GM21381 (cell line): Measurements from ENCODE around the gene UCN2.
"Not testable (repeated sequence)": the region's sequence is repeated elsewhere in the genome, so short reads cannot be mapped to it uniquely, and the experiment has no call there.

ENCODE experiments used
- ATAC-seq: cut with Tn5 transposase; IDR thresholded peaks from one replicate; pipeline ENCODE4 v1.9.1; 2021; ENCODE audit warnings: mild to moderate bottlenecking, moderate library complexity; ENCODE audit not compliant: unreplicated experiment

The UCN2 gene

DNA sequence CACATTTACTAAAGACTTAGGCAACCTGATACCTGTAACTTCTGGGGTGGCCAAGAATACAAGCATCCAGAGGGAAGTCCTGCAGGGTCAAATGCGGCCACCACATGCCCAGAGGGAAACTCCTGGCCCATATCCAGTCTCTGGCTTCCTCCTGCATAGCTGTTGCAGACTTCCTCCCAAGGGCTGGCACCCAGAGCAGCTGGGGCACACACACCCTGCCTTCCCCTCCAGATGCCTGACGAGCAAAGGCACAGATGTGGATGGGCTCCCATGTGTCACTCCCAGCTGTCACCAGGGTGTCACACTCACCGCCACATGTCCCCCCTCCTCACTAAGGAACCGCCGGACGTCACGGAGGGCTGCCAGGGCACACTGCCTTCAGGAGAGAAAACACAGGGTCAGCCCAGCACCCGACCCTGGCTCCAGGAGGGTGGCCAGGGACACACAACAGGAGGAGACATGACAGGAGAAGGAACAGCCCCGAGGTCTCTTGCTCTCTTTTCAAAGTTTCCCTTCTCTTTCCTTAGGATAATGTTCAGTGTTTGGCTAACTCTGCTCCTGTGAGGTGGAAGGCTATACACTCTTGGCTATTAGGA lies 20.2 kb downstream of the UCN2 start:
- no peak for ATAC-seq

DNA sequence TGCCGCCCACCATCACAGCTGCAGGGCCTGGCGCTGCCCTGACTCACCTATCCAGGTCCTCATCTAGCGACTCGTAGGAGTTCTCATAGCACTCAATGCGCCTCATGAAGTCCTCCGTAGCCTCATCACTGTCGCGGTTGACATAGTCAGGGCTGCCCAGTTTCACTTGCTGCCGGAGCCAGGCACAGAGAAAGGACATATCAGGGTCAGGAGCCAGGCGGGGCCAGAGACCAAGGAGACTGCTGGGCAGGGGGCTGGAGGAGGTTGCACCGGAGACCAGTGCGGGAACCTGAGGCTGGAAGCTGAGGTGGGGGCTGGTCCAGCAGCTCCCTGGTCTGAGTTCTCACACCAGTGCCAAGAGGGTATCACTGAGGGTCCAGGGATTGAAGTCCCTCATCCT lies 25.1 kb downstream of the UCN2 start:
- ATAC-seq: no peak

DNA sequence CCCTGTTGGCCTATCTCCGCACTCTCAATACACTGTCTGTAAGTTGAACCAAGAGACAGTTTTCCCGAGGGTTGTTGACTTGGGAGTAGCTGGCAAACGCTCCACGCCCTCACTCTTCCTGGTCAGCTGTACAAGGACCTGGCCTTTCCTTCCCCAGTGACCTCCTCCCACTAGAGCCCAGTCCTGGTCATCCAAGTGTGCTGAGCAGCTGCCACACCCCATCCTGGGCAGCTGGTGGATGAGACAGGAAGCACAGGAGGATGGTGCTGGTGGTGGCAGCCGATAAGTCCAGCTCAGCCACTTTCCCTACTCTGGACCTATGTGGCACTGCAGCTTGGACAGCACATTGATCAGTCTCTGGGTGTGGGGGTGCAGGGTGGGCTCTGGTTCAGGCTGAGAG lies 26.8 kb downstream of the UCN2 start:
- ATAC-seq: no peak

DNA sequence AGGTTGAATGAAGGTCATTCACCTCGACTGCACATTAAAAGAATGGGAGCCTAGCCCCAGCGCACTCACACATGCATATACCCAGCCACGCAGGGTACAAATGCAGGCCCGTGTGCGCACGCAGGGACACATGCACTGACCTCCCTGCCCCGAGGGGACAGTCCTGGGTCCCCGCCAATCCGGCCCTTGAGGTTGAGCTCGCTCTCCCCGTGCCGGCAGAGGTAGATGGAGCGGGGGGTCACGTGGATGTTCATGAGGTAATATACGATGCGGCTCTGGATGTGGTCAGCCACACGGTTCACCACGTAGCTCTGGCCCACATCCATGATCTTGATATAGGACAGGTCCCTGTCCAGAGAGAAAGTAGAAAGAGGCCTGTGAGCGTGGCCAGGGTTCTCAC lies 27.5 kb downstream of the UCN2 start:
- ATAC-seq: no peak

DNA sequence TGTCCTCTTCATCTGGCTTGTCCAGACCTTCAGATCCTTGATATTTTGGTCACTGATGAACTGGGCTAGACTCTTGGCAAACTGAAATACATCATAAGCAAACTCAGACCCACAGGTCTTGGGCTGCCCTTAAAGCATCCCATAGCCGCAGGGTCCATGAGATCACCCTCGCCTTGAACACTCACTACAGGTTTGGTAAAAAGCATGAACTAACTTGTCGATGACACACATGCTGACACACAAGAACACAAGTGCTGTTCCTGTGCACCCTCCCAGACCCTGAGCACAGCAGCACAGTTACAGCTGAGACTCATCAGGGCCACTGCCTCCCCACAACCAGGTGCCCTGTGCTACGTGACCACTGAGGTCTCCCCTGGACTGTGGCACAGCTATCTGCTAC lies 28.0 kb downstream of the UCN2 start:
- no peak for ATAC-seq

DNA sequence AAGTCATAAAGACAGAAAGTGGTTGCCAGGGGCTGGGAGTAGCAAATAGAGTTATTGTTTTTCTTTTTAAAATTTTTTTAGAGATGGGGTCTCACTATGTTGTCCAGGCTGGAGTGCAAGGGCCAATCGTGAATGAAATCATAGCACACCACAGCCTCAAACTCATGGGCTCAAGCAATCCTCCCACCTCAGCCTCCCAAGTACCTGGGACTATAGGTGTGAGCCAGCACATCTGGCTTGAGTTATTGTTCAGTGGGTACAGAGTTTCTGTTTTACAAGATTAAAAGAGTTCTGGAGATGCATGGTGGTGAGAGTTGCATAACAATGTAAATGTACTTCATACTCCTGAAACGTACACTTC lies 30.6 kb downstream of the UCN2 start:
- no peak for ATAC-seq

DNA sequence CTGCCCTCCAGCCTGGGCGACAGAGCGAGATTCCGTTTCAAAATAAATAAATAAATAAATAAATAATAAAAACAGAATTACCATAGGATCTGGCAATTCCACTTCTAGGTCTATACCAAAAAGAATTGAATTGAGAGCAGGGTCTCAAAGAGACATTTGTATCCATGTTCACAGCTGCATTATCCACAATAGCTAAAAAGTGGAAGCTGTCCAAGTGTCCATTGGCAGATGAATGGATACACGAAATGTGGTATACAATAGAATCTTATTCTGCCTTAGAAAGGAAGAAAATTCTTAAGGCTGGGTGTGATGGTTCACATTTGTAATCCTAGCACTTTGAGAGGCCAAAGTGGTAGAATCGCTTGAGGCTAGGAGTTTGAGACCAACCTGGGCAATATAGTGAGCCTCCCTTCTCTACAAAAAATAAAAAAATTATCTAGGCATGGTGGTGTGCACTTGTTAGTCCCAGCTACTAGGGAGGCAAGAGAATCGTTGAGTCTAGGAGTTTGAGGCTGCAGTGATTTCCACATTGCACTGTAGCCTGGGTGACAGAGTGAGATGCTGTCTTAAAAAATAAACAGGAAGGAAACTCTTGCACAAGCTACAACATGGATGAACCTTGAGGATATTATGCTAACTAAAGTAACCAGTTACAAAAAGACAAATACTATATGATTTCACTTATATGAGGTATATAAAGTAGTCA lies 31.2 kb downstream of the UCN2 start:
- no peak for ATAC-seq

DNA sequence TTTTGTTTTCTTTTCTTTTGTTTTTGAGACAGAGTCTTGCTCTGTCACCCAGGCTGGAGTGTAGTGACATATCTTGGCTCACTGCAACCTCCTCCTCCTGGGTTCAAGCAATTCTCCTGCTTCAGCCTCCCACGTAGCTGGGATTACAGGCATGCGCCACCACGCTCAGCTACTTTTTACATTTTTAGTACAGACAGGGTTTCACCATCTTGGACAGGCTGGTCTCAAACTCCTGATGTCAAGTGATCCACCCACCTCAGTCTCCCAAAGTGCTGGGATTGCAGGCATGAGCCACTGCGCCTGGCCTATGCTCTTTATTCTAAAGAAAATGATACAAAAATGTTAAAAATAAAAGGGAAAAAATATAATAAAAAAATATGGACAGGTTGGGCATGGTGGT lies 32.9 kb downstream of the UCN2 start:
- ATAC-seq: not testable (repeated sequence)

DNA sequence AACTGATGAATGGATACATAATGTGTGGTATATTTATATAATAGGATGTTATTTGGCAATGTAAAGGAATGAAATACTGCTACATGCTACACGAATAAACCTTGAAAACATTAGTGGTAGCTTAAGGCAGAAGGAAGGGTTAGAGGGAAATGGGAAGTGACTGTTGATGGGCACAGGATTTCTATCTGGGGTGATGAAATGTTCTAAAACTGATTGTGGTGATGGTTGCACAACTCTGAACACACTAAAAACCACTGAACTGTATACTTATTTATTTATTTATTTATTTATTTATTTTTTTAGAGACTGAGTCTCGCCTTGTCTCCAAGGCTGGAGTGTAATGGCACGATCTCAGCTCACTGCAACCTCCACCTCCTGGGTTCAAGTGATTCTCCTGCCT lies 34.8 kb downstream of the UCN2 start:
- ATAC-seq: no peak

DNA sequence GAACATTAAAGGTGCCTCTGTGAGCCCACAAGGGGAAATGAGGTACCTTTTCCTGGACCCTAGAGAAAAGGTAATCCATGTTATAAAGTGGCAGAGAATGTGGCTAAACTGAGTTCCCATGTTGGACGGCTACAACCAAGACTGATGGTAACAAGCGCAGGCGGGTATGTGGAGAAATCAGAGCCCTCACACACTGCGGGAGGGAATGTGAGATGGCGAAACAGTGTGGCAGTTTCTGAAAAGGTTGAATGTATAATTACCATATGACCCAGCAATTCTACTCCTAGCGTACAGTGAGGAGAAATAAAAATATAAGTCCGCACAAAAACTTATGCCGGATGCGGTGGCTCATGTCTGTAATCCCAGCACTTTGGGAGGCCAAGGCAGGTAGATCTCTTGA lies 35.5 kb downstream of the UCN2 start:
- ATAC-seq: no peak

DNA sequence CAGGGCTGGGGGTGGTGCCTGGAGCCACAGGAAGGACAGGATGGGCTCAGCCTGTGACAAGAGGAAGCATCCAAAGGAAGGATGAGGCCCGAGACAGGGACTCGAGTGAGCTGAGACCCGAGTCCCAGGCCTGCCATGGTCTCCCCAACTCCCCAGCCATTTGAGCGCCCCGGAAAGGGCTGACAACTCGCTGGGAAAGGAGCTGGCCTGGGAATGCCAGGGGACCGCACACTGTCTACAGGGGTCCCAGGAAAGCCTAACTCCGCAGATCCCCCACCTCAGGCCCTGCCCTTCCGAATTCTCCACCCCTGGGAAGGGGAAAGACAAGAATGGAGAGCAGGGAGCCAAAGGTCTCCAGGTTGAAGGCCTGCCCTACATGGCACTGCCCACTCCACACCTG lies 38.6 kb downstream of the UCN2 start:
- no peak for ATAC-seq

DNA sequence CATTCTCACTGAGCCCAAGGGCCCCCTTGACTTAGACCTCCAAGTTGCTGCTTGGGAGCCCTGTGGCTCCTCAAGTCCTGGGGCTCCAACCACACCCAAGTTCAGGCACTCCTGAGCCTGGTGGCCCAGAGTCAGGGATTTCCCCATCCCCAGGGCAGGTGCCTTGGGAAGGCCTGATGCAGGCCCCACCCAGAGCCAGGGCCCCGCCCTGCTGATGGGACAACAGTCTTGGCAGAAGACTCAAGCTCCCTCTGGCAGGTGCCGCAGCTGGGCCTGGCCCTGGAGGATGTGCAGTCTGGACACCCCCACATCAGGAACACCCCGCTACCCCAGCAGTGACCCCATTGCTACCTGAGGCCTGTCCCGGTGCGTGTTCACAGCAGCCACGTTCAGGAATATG lies 41.9 kb downstream of the UCN2 start:
- no peak for ATAC-seq

DNA sequence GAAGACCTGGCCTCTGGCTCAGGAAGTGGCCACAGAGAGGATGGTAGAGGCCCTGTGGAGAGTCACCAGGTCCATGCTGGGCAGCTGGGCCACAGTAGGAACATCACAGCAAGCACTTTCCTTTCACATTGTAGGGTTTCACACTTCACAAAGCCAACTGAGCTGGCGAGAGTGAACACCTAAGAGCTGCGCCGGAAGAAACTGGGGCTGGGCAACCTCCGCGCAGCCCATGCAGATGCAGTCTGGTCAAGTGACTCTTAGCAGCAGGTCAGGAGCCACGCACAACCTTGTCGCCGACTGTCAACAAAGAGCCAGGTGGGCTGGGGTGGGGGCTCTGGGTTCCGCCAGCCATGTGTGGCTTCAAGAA lies 44.3 kb downstream of the UCN2 start:
- no peak for ATAC-seq

DNA sequence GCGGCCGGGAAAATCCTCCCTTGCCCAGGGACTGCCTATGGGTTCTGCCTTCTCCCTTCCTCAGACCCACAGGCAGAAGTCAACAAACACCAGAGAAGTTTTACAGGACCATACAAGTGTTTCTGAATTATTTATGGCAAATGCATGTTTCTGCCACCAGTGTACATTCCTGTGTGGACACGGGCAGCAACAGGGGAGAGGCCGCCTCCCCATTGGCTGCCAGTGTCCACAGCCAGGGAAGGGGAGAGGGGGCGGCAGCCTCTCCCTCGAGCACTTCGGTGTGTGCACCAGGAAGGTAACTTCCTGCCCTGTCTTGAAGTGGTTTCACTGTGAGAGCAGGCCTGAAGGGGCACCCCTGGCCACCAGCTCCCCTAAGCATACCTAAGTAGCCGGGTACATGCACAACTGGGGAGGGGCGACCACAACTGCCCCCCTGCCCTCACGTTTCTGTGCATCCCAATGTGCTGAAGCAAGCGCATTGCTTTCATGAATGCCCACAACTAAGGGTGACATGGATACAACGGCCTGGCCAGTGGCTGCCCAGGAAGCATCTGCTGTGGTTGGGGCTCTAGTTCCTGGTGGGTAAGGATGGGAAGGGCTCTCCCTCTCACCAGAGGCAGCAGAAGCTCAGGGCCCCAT lies 44.8 kb downstream of the UCN2 start:
- ATAC-seq: no peak

DNA sequence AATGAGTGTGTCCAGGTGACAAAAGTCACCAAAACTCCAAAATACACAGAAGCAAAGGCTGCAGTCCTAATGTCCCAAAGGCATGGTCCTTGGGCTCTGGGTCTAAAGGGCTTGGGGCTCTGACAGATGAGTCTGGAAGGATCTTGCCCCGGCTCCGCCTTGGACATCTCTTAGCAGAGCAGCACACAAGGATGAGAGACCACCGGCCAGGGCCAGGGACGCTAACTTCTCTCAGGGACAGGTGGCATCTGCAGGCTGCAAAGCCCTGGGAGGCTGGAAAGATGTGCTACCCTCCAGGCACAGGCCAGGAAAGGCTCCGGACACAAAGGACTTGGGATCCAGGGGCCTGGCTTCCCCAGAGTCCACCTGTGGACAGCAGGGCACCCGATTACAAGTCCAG lies 45.5 kb downstream of the UCN2 start:
- ATAC-seq: no peak

DNA sequence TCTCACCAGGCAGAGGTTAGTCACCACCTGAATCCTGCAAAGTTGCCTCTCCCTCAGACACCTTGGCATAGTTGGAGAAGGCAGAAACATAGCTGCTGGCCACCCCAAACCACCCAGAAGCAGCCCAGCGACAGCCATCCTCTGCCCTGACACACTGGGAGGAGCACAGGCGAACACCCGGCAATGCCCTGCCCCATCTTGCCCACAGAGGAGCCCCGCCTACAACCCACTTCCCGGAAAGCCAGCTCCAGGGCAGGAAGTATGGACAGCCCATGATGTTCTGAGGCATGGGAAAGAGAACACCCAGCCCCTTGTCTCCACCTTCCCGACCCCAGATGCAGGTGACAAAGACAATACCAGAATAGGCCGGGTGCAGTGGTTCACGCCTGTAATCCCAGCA lies 47.0 kb downstream of the UCN2 start:
- ATAC-seq: no peak

DNA sequence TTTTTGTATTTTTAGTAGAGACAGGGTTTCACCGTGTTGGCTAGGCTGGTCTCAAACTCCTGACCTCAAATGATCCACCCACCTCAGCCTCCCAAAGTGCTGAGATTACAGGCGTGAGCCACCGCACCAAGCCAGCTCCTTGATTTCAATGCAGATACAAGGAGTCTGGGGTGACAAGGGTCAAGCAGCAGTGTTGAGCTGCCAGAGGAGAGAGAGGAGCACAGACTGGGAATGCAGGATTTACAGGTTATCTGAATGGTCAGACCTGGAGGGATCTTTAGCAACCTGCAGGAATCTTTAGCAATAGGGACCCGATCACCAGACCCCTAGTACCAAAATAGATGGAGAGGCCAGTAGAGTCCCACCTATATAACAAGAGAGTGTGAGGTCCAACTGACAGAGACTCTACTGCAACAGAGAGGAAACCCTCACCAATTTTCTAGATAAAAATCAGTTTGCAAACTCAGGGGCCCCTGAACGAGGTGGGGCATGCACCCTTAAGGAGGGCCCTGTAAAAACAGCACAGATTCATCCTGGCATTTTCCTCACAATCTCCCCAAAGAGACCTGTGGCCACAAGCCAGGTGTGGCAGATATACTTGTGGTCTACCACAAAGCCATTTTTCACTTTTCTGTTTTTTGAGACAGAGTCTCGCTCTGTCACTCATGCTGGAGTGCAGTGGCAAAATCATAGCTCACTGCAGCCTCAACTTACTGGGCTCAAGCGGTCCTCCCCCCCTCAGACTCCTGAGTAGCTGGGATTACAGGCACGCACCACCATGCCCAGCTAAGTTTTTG lies 49.0 kb downstream of the UCN2 start:
- no peak for ATAC-seq
